Brain microvascular endothelial cell (primary cell): Measurements from ENCODE around the gene NUBP1.
"Not testable (repeated sequence)": the region's sequence is repeated elsewhere in the genome, so short reads cannot be mapped to it uniquely, and the experiment has no call there.

ENCODE experiments used
- DNase-seq: peaks from one replicate; pipeline ENCODE4 v3.0.0-alpha.2; 2020
- H3K27ac ChIP-seq: fragments of 250-450 bp; sonication (Bioruptor Pico); 2 replicates; pipeline ENCODE4 v1.5.1; 2020; ENCODE audit warnings: mild to moderate bottlenecking, moderate library complexity
- H3K27me3 ChIP-seq: fragments of 250-450 bp; sonication (Bioruptor Pico); replicated peaks from 2 replicates; pipeline ENCODE4 v1.5.1; 2020; ENCODE audit warnings: mild to moderate bottlenecking
- H3K36me3 ChIP-seq: fragments of 250-450 bp; sonication (Bioruptor Pico); replicated peaks from 2 replicates; pipeline ENCODE4 v1.5.1; 2020; ENCODE audit warnings: mild to moderate bottlenecking
- H3K4me3 ChIP-seq: 2 replicates; pipeline ENCODE4 v1.5.1; 2011; ENCODE audit warnings: low read depth, mild to moderate bottlenecking, control low read depth, low read length, moderate library complexity
- CTCF ChIP-seq: IDR thresholded peaks from 2 replicates; pipeline ENCODE4 v1.5.1; 2011; ENCODE audit warnings: low read depth, mild to moderate bottlenecking, moderate library complexity, low read length, control low read depth, inconsistent platforms; ENCODE audit errors: missing control alignments
- in situ Hi-C: cut with HindIII; loops from 2 replicates; pipeline ENCODE4 v1.10.0; 2017; ENCODE audit warnings: low sequenced_read_pairs, low pct_ligation_motif_present

NUBP1 gene

GRCh38 chr16:10777356-10777755 lies 33.7 kb downstream of the NUBP1 start:
- in situ Hi-C loops, result no loop called here
- Histone ChIP-seq H3K36me3 (no peaks in the 10 kb centered on the region), H3K4me3 (no peak overlapping the region), H3K27ac (no peak overlapping the region), H3K27me3 (no peaks in the 10 kb centered on the region)
- TF ChIP-seq CTCF, result no peak
- DNase-seq, result no peak

GRCh38 chr16:10779908-10780307 lies 36.3 kb downstream of the NUBP1 start:
- in situ Hi-C loops, DNase-seq: not testable (repeated sequence)

GRCh38 chr16:10780628-10781027 lies 37.0 kb downstream of the NUBP1 start:
- in situ Hi-C loops, result no loop called here
- TF ChIP-seq CTCF, result no peak
- Histone ChIP-seq H3K4me3 (no peak overlapping the region), H3K27me3 (no peaks in the 10 kb centered on the region), H3K27ac (no peak overlapping the region), H3K36me3 (no peaks in the 10 kb centered on the region)
- DNase-seq, result no peak

More at GRCh38 chr16:10779908-10780307, 36.3 kb downstream of the NUBP1 start:
- not testable (repeated sequence) for H3K27me3 ChIP-seq, H3K27ac ChIP-seq, H3K36me3 ChIP-seq, H3K4me3 ChIP-seq

GRCh38 chr16:10782628-10783027 lies 39.0 kb downstream of the NUBP1 start:
- Histone ChIP-seq H3K36me3 (no peaks in the 10 kb centered on the region), H3K4me3 (no peak overlapping the region), H3K27me3 (no peaks in the 10 kb centered on the region), H3K27ac (no peak overlapping the region)
- in situ Hi-C loops, result no loop called here
- no peak for DNase-seq
- no peak for TF ChIP-seq CTCF

- no peak for DNase-seq
- H3K27ac ChIP-seq, result no peak overlapping the region
- no peaks in the 10 kb centered on the region for H3K27me3 ChIP-seq
- TF ChIP-seq CTCF, result no peak
- no peaks in the 10 kb centered on the region for H3K36me3 ChIP-seq
- in situ Hi-C loops, result no loop called here
- H3K4me3 ChIP-seq, result no peak overlapping the region
Measured at GRCh38 chr16:10787304-10787703, 43.7 kb downstream of the NUBP1 start.

GRCh38 chr16:10788630-10789029 lies 45.0 kb downstream of the NUBP1 start:
- DNase-seq, H3K4me3 ChIP-seq, H3K27me3 ChIP-seq, in situ Hi-C loops, H3K36me3 ChIP-seq, H3K27ac ChIP-seq: not testable (repeated sequence)

- Histone ChIP-seq H3K4me3 (no peak overlapping the region), H3K27me3 (no peaks in the 10 kb centered on the region), H3K27ac (no peak overlapping the region), H3K36me3 (no peaks in the 10 kb centered on the region)
- in situ Hi-C loops, result no loop called here
- DNase-seq, result no peak
- TF ChIP-seq CTCF, result no peak
Measured at GRCh38 chr16:10791048-10791447, 47.4 kb downstream of the NUBP1 start.
